Panc1 (cell line): ENCODE data around the gene FJX1. TPM values are rescaled to one million over a fixed set of nuclear protein-coding genes. Genes with fewer than 3 reads are reported as not detected.

Experiments
- ATAC-seq: fragments of 200-7000 bp; cut with Tn5 transposase; 2 replicates; pipeline ENCODE4 v1.9.1; 2020; ENCODE audit warnings: mild to moderate bottlenecking, moderate library complexity
- BruUV-seq: library from RNA; stranded (reverse); fragments of 400-500 nt; replicated peaks from 2 replicates; lab custom pipeline; 2021; lab: Mats Ljungman, UMichigan
- CTCF ChIA-PET: fragments of 300-600 bp; sonication (Branson Sonifier 250); formaldehyde crosslinking; loops from one replicate; lab custom pipeline; 2022; ENCODE audit warnings: antibody characterized with exemption; lab: Charles Lee
- POLR2A ChIA-PET: fragments of 300-600 bp; sonication (Branson Sonifier 250); formaldehyde crosslinking; loops from one replicate; lab custom pipeline; 2022; ENCODE audit warnings: antibody characterized with exemption; lab: Charles Lee
- DNase-seq: peaks from one replicate; pipeline ENCODE4 v3.0.0-alpha.2; 2010; ENCODE audit warnings: low read depth, low spot score
- H3K27ac ChIP-seq: 2 replicates; pipeline ENCODE4 v1.5.1; 2011; ENCODE audit warnings: mild to moderate bottlenecking, low read length, inconsistent platforms
- H3K27me3 ChIP-seq: fragments of 200-500 bp; sonication (Bioruptor generic); 2 replicates; pipeline ENCODE4 v1.6.0; 2014; ENCODE audit warnings: low read length, inconsistent platforms; ENCODE audit not compliant: control insufficient read depth, insufficient read depth
- H3K36me3 ChIP-seq: fragments of 200-500 bp; sonication (Bioruptor generic); 2 replicates; pipeline ENCODE4 v1.5.1; 2014; ENCODE audit warnings: inconsistent platforms, mild to moderate bottlenecking, low read length, moderate library complexity; ENCODE audit not compliant: control insufficient read depth, insufficient read depth
- H3K4me1 ChIP-seq: 2 replicates; pipeline ENCODE4 v1.5.1; 2011; ENCODE audit warnings: inconsistent platforms, mild to moderate bottlenecking, low read length, moderate library complexity; ENCODE audit not compliant: control insufficient read depth, insufficient read depth
- H3K4me3 ChIP-seq, 2 experiments: 2 replicates each; pipeline ENCODE4 v1.5.1; 2011 to 2012; ENCODE audit warnings: low read depth in 2 of 2, low read length in 2 of 2, mild to moderate bottlenecking in 2 of 2, inconsistent platforms in 1 of 2, moderate library complexity in 1 of 2
- H3K9me3 ChIP-seq: fragments of 200-500 bp; sonication (Bioruptor generic); 2 replicates; pipeline ENCODE4 v1.5.1; 2014; ENCODE audit warnings: low read depth, mild to moderate bottlenecking, inconsistent platforms, low read length, moderate library complexity; ENCODE audit not compliant: control insufficient read depth, insufficient read depth
- POLR2AphosphoS5 ChIP-seq: IDR thresholded peaks from 2 replicates; pipeline ENCODE4 v1.6.1; 2012; ENCODE audit warnings: mild to moderate bottlenecking, low read depth, low read length, moderate library complexity
- SIN3A ChIP-seq: IDR thresholded peaks from 2 replicates; pipeline ENCODE4 v1.6.1; 2012; ENCODE audit warnings: low read depth, mild to moderate bottlenecking, low read length, moderate library complexity, borderline replicate concordance; ENCODE audit not compliant: insufficient read depth
- TCF7L2 ChIP-seq: IDR thresholded peaks from 2 replicates; pipeline ENCODE4 v1.6.1; 2011; ENCODE audit warnings: mild to moderate bottlenecking, low read depth, low read length, inconsistent platforms
- in situ Hi-C: cut with HindIII; loops from 2 replicates; pipeline ENCODE4 v1.10.0; 2016; ENCODE audit warnings: low sequenced_read_pairs, low pct_unique_long_range_greater_than_20kb
- intact Hi-C: fragments of 100-400 bp; cut with micrococcal nuclease; formaldehyde crosslinking; loops from one replicate; pipeline ENCODE4 v1.10.0; 2022; ENCODE audit not compliant: unreplicated experiment
- total RNA-seq: library from RNA; stranded (reverse); gene quantifications from one replicate; pipeline ENCODE4 v1.2.1, GENCODE V29; 2021; ENCODE audit not compliant: unreplicated experiment
- TF ChIP-seq, protein P1 (sequence below): fragments of 450-650 bp; IDR thresholded peaks from 2 replicates; pipeline ENCODE4 v1.5.1; 2017; ENCODE audit warnings: mild to moderate bottlenecking
- TF ChIP-seq, protein P2 (sequence below), 2 experiments: IDR thresholded peaks; 2 replicates each; pipeline ENCODE4 v1.6.1; 2011 to 2012; ENCODE audit warnings: low read depth in 2 of 2, control low read depth in 1 of 2, low read length in 1 of 2, mild to moderate bottlenecking in 1 of 2, moderate library complexity in 1 of 2; ENCODE audit not compliant: insufficient read depth in 1 of 2

Gene FJX1
- total RNA-seq, 1 experiment from 2014 or later, result 31.1 TPM

DNA sequence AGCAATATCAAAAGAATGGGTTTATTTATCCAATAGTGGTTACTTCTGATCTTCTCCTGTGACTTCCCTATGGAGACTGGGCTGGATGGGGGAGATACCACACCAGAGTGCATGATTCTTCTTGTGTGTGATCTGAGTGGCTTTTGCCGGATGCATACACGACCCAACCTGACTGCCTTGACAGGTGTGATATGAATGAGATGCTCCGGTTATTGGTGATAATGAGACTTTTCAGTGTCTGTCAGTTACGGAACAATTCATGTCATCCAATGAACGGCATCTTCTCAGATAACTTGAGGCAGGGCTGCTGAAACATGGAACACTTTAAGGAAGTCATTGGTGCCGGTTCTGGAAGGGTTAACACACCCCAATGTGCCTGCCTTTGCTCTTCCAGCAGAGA, 17.7 kb downstream of the FJX1 start:
- no TSS peak for BruUV-seq
- no peak for TF ChIP-seq POLR2AphosphoS5
- TF ChIP-seq TCF7L2, result no peak
- TF ChIP-seq SIN3A, result no peak
- TF ChIP-seq, protein P1, sequence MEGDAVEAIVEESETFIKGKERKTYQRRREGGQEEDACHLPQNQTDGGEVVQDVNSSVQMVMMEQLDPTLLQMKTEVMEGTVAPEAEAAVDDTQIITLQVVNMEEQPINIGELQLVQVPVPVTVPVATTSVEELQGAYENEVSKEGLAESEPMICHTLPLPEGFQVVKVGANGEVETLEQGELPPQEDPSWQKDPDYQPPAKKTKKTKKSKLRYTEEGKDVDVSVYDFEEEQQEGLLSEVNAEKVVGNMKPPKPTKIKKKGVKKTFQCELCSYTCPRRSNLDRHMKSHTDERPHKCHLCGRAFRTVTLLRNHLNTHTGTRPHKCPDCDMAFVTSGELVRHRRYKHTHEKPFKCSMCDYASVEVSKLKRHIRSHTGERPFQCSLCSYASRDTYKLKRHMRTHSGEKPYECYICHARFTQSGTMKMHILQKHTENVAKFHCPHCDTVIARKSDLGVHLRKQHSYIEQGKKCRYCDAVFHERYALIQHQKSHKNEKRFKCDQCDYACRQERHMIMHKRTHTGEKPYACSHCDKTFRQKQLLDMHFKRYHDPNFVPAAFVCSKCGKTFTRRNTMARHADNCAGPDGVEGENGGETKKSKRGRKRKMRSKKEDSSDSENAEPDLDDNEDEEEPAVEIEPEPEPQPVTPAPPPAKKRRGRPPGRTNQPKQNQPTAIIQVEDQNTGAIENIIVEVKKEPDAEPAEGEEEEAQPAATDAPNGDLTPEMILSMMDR, result no peak
- TF ChIP-seq, protein P2, sequence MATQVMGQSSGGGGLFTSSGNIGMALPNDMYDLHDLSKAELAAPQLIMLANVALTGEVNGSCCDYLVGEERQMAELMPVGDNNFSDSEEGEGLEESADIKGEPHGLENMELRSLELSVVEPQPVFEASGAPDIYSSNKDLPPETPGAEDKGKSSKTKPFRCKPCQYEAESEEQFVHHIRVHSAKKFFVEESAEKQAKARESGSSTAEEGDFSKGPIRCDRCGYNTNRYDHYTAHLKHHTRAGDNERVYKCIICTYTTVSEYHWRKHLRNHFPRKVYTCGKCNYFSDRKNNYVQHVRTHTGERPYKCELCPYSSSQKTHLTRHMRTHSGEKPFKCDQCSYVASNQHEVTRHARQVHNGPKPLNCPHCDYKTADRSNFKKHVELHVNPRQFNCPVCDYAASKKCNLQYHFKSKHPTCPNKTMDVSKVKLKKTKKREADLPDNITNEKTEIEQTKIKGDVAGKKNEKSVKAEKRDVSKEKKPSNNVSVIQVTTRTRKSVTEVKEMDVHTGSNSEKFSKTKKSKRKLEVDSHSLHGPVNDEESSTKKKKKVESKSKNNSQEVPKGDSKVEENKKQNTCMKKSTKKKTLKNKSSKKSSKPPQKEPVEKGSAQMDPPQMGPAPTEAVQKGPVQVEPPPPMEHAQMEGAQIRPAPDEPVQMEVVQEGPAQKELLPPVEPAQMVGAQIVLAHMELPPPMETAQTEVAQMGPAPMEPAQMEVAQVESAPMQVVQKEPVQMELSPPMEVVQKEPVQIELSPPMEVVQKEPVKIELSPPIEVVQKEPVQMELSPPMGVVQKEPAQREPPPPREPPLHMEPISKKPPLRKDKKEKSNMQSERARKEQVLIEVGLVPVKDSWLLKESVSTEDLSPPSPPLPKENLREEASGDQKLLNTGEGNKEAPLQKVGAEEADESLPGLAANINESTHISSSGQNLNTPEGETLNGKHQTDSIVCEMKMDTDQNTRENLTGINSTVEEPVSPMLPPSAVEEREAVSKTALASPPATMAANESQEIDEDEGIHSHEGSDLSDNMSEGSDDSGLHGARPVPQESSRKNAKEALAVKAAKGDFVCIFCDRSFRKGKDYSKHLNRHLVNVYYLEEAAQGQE (IDR thresholded peaks at IDR 0.05; ENCODE audit: insufficient read depth in 1 of 2, low read depth in 2 of 2, low read length in 1 of 2), result no peak
- CTCF ChIA-PET, result no interaction called here

DNA sequence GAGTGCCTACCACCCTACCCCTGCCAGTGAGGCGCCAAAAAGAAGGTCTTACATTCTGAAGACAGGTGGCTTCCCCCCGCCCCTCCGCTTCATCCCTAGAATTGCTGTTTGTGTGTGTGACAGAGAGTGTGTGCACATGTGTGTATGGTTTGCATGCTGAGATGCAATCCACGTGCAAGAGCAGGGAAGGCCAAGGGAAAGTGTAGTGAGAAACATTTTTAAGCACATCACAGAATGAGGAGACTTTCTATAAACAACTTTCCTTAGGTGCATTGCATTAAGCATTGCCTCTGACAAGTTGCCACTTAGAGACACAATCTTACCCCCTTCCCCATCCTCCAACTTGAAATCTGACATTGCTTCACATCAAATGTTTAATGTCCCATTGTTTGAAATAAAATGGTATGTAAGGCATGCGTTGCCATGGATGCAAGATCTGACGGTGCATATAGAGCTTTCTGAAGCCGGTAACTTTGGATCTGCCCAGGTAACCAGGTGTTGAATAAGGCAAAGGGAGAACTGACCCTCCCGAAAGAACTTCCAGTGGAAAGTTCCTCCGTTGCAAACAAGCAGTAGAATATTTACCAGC, 21.4 kb downstream of the FJX1 start:
- no peak for DNase-seq
- Histone ChIP-seq H3K27ac (no peak overlapping the region), H3K4me1 (no peaks in the 10 kb centered on the region), H3K36me3 (no peaks in the 10 kb centered on the region), H3K4me3 (no peak overlapping the region), H3K27me3 (no peaks in the 10 kb centered on the region; the same call in 1 of the 2 replicates), H3K9me3 (no peaks in the 10 kb centered on the region)
- ChIA-PET CTCF (no interaction called here), POLR2A (no interaction called here)
- intact Hi-C loops, result no loop called here
- ATAC-seq, result no peak
- no TSS peak for BruUV-seq
- no peak for TF ChIP-seq POLR2AphosphoS5
- no peak for TF ChIP-seq SIN3A
- TF ChIP-seq, protein P1, result no peak
- no peak for TF ChIP-seq TCF7L2
- TF ChIP-seq, protein P2 (IDR thresholded peaks at IDR 0.05; ENCODE audit: insufficient read depth in 1 of 2, low read depth in 2 of 2, low read length in 1 of 2), result no peak
- in situ Hi-C loops, result no loop called here

More for the DNA sequence above, 17.7 kb downstream of the FJX1 start:
- Histone ChIP-seq H3K36me3 (no peaks in the 10 kb centered on the region), H3K4me1 (no peaks in the 10 kb centered on the region), H3K4me3 (no peak overlapping the region), H3K27me3 (no peaks in the 10 kb centered on the region; the same call in 1 of the 2 replicates), H3K9me3 (no peaks in the 10 kb centered on the region), H3K27ac (no peak overlapping the region)
- in situ Hi-C loops, result no loop called here
- DNase-seq (no peak), ATAC-seq (no peak)
- intact Hi-C loops, result no loop called here
- POLR2A ChIA-PET, result no interaction called here
